ENCODE measurements around the gene CHCHD3. TPM values are rescaled to one million over a fixed set of nuclear protein-coding genes. Genes with fewer than 3 reads are reported as not detected.

Gene CHCHD3
- total and polyA plus RNA-seq, 4 donors, result 25.5 to 37.8 (median 31.8) TPM

DNA sequence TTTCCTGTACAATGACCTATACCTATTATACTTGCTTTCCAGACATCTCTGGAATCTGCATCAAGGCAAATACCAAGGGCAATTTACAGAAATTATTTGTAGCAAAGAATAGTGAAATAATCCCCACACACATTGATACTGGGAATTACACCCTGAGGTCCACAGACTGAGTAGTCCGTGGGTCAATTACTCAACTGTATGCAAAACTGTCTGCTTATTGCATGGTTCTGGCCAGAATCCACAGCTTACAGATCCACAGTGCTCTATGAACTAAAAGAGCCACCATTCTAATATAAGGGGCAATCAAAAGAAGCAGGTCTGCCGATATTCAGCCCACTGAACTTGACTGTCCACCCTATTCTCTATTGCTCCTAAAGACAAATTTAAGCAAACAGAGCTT is 5.7 kb downstream of the CHCHD3 start:
- H3K9ac ChIP-seq (ENCODE audit: low read depth in 1 of 2, low read length in 2 of 2), result no peak overlapping the region
- no peak overlapping the region for H3K27ac ChIP-seq (ENCODE audit: low read depth in 1 of 2, low read length in 2 of 2)
- DNase-seq (ENCODE audit: low spot score), result no peak
- H3K4me3 ChIP-seq (ENCODE audit: low read depth in 1 of 3, low read length in 3 of 3), result no peak overlapping the region
- no peaks in the 10 kb centered on the region for H3K27me3 ChIP-seq (ENCODE audit: control insufficient read depth in 4 of 4, insufficient read depth in 4 of 4, low read length in 3 of 4)
- no peaks in the 10 kb centered on the region for H3K9me3 ChIP-seq (ENCODE audit: control insufficient read depth in 4 of 4, low read length in 3 of 4)
- peaks cover 4 to 22% (median 16%) of the 10 kb centered on the region in 4 donors for H3K4me1 ChIP-seq (ENCODE audit: control insufficient read depth in 4 of 4, insufficient read depth in 4 of 4, low read length in 3 of 4)
- WGBS, result 68% methylated on average over 2 of the region's 2 CpGs
- no peak for TF ChIP-seq NR2F2 (IDR thresholded peaks at IDR 0.05)
- TF ChIP-seq HNF4G (IDR thresholded peaks at IDR 0.05), result no peak
- no peak for TF ChIP-seq SP1 (IDR thresholded peaks at IDR 0.05)
- no peak for TF ChIP-seq EGR1 (IDR thresholded peaks at IDR 0.05; ENCODE audit: low read depth in 2 of 2)
- TF ChIP-seq, protein P1, sequence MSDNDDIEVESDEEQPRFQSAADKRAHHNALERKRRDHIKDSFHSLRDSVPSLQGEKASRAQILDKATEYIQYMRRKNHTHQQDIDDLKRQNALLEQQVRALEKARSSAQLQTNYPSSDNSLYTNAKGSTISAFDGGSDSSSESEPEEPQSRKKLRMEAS (IDR thresholded peaks at IDR 0.05), result no peak
- H3K36me3 ChIP-seq (ENCODE audit: control insufficient read depth in 4 of 4, insufficient read depth in 3 of 4, low read depth in 1 of 4, low read length in 3 of 4), result peaks cover 0 to 2% (median 0%) of the 10 kb centered on the region in 4 donors

DNA sequence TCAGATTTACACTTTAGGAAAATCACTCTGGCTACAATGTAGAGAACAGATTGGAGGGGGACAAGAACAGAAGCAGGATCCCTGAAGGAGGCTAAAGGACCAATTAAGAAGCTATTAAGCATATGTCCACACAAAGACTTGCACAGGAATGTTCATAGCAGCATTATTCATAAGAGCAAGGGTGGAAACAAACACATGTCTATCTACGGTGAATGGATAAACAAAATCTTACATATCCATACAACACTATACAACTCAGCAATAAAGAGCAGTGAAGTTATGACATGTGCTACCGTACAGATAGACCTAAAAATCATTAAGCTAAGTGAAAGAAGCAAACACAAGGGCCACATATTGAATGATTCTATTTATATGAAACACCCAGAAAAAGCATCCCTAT is 10.4 kb downstream of the CHCHD3 start:
- WGBS, result 97% methylated on average over 2 of the region's 2 CpGs
- TF ChIP-seq SP1 (IDR thresholded peaks at IDR 0.05), result no peak
- no peak for TF ChIP-seq GABPA (IDR thresholded peaks at IDR 0.05 in 1 of 2, conservative IDR thresholded peaks at IDR 0.05 in 1 of 2)
- TF ChIP-seq EGR1 (IDR thresholded peaks at IDR 0.05; ENCODE audit: low read depth in 2 of 2), result no peak
- TF ChIP-seq HNF4A (conservative IDR thresholded peaks at IDR 0.05), result no peak
- no peak for TF ChIP-seq FOXA1 (IDR thresholded peaks at IDR 0.05)
- no peak for TF ChIP-seq YY1 (IDR thresholded peaks at IDR 0.05)
- no peak for TF ChIP-seq TAF1 (conservative IDR thresholded peaks at IDR 0.05)
- TF ChIP-seq, protein P2, sequence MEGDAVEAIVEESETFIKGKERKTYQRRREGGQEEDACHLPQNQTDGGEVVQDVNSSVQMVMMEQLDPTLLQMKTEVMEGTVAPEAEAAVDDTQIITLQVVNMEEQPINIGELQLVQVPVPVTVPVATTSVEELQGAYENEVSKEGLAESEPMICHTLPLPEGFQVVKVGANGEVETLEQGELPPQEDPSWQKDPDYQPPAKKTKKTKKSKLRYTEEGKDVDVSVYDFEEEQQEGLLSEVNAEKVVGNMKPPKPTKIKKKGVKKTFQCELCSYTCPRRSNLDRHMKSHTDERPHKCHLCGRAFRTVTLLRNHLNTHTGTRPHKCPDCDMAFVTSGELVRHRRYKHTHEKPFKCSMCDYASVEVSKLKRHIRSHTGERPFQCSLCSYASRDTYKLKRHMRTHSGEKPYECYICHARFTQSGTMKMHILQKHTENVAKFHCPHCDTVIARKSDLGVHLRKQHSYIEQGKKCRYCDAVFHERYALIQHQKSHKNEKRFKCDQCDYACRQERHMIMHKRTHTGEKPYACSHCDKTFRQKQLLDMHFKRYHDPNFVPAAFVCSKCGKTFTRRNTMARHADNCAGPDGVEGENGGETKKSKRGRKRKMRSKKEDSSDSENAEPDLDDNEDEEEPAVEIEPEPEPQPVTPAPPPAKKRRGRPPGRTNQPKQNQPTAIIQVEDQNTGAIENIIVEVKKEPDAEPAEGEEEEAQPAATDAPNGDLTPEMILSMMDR (IDR thresholded peaks at IDR 0.05; ENCODE audit: low read depth, low read length, missing input control), result no peak
- TF ChIP-seq, protein P3, sequence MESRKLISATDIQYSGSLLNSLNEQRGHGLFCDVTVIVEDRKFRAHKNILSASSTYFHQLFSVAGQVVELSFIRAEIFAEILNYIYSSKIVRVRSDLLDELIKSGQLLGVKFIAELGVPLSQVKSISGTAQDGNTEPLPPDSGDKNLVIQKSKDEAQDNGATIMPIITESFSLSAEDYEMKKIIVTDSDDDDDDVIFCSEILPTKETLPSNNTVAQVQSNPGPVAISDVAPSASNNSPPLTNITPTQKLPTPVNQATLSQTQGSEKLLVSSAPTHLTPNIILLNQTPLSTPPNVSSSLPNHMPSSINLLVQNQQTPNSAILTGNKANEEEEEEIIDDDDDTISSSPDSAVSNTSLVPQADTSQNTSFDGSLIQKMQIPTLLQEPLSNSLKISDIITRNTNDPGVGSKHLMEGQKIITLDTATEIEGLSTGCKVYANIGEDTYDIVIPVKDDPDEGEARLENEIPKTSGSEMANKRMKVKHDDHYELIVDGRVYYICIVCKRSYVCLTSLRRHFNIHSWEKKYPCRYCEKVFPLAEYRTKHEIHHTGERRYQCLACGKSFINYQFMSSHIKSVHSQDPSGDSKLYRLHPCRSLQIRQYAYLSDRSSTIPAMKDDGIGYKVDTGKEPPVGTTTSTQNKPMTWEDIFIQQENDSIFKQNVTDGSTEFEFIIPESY (IDR thresholded peaks at IDR 0.05), result no peak
- no peak for TF ChIP-seq HNF4G (IDR thresholded peaks at IDR 0.05)
- no peak for TF ChIP-seq JUND (IDR thresholded peaks at IDR 0.05)
- no peak for TF ChIP-seq NR2F2 (IDR thresholded peaks at IDR 0.05)
- TF ChIP-seq, protein P4, sequence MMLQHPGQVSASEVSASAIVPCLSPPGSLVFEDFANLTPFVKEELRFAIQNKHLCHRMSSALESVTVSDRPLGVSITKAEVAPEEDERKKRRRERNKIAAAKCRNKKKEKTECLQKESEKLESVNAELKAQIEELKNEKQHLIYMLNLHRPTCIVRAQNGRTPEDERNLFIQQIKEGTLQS (IDR thresholded peaks at IDR 0.05), result no peak
- TF ChIP-seq, protein P5, sequence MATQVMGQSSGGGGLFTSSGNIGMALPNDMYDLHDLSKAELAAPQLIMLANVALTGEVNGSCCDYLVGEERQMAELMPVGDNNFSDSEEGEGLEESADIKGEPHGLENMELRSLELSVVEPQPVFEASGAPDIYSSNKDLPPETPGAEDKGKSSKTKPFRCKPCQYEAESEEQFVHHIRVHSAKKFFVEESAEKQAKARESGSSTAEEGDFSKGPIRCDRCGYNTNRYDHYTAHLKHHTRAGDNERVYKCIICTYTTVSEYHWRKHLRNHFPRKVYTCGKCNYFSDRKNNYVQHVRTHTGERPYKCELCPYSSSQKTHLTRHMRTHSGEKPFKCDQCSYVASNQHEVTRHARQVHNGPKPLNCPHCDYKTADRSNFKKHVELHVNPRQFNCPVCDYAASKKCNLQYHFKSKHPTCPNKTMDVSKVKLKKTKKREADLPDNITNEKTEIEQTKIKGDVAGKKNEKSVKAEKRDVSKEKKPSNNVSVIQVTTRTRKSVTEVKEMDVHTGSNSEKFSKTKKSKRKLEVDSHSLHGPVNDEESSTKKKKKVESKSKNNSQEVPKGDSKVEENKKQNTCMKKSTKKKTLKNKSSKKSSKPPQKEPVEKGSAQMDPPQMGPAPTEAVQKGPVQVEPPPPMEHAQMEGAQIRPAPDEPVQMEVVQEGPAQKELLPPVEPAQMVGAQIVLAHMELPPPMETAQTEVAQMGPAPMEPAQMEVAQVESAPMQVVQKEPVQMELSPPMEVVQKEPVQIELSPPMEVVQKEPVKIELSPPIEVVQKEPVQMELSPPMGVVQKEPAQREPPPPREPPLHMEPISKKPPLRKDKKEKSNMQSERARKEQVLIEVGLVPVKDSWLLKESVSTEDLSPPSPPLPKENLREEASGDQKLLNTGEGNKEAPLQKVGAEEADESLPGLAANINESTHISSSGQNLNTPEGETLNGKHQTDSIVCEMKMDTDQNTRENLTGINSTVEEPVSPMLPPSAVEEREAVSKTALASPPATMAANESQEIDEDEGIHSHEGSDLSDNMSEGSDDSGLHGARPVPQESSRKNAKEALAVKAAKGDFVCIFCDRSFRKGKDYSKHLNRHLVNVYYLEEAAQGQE (IDR thresholded peaks at IDR 0.05), result no peak
- TF ChIP-seq RXRA (IDR thresholded peaks at IDR 0.05), result no peak
- TF ChIP-seq FOXA2 (IDR thresholded peaks at IDR 0.05), result no peak
- no peak for TF ChIP-seq RAD21 (IDR thresholded peaks at IDR 0.05)
- TF ChIP-seq, protein P1 (IDR thresholded peaks at IDR 0.05), result no peak
- Histone ChIP-seq H3K4me1 (ENCODE audit: control insufficient read depth in 4 of 4, insufficient read depth in 4 of 4, low read length in 3 of 4) (no peaks in the 10 kb centered on the region), H3K9ac (ENCODE audit: low read depth in 1 of 2, low read length in 2 of 2) (no peak overlapping the region), H3K4me3 (ENCODE audit: low read depth in 1 of 3, low read length in 3 of 3) (no peak overlapping the region), H3K9me3 (ENCODE audit: control insufficient read depth in 4 of 4, low read length in 3 of 4) (no peaks in the 10 kb centered on the region), H3K27ac (ENCODE audit: low read depth in 1 of 2, low read length in 2 of 2) (no peak overlapping the region), H3K27me3 (ENCODE audit: control insufficient read depth in 4 of 4, insufficient read depth in 4 of 4, low read length in 3 of 4) (no peaks in the 10 kb centered on the region), H3K36me3 (ENCODE audit: control insufficient read depth in 4 of 4, insufficient read depth in 3 of 4, low read depth in 1 of 4, low read length in 3 of 4) (peaks cover 2 to 9% (median 3%) of the 10 kb centered on the region in 4 donors)
- DNase-seq (ENCODE audit: low spot score), result no peak

Measured in liver (tissue), 9 donors.